ENCODE measurements around the gene SH2D2A. TPM values are rescaled to one million over a fixed set of nuclear protein-coding genes. Genes with fewer than 3 reads are reported as not detected.
A peak's percentile ranks its signal among the peaks of the same experiment; 100 is the strongest.

SH2D2A gene
- total and polyA plus RNA-seq, 9 of the 15 experiments (the other 6 are each of a cell fraction or from before 2014, with no cell fraction given): 0.89 to 33.6 (median 6.9) TPM

DNA sequence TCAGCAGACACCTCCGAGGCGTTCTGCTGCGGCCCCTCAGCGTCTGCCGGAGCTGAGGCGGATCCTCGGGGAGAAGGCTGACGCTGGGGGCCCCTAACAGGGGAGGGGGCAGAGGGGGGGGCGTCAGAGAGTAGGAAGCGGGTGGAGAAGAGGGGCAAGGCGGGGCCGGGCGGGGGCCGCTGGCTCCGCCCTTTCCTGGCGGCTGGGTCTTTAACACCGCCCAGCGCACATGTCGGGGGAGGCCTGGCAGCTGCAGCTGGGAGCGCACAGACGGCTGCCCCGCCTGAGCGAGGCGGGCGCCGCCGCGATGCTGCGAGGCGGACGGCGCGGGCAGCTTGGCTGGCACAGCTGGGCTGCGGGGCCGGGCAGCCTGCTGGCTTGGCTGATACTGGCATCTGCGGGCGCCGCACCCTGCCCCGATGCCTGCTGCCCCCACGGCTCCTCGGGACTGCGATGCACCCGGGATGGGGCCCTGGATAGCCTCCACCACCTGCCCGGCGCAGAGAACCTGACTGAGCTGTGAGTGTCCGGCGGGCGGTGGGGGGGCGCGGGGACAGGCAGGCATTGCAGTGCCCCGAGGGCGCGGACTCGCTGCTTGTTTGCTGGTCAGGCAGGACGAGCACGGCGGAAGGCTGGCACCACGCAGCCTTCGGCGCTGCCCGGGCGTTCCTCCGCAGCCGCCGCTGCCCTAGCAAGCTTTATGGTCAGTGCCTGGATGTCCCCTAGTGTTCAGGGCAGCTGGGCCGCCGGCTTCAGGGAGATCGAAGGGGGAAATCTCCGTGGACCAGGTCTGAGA lies 44.2 kb upstream of the SH2D2A start, which contains the start of gene NTRK1 (continued):
- TF ChIP-seq, protein P1, sequence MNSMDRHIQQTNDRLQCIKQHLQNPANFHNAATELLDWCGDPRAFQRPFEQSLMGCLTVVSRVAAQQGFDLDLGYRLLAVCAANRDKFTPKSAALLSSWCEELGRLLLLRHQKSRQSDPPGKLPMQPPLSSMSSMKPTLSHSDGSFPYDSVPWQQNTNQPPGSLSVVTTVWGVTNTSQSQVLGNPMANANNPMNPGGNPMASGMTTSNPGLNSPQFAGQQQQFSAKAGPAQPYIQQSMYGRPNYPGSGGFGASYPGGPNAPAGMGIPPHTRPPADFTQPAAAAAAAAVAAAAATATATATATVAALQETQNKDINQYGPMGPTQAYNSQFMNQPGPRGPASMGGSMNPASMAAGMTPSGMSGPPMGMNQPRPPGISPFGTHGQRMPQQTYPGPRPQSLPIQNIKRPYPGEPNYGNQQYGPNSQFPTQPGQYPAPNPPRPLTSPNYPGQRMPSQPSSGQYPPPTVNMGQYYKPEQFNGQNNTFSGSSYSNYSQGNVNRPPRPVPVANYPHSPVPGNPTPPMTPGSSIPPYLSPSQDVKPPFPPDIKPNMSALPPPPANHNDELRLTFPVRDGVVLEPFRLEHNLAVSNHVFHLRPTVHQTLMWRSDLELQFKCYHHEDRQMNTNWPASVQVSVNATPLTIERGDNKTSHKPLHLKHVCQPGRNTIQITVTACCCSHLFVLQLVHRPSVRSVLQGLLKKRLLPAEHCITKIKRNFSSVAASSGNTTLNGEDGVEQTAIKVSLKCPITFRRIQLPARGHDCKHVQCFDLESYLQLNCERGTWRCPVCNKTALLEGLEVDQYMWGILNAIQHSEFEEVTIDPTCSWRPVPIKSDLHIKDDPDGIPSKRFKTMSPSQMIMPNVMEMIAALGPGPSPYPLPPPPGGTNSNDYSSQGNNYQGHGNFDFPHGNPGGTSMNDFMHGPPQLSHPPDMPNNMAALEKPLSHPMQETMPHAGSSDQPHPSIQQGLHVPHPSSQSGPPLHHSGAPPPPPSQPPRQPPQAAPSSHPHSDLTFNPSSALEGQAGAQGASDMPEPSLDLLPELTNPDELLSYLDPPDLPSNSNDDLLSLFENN (IDR thresholded peaks at IDR 0.05; ENCODE audit: low read depth in 2 of 2, low read length in 2 of 2): no peak
- TF ChIP-seq, protein P2, sequence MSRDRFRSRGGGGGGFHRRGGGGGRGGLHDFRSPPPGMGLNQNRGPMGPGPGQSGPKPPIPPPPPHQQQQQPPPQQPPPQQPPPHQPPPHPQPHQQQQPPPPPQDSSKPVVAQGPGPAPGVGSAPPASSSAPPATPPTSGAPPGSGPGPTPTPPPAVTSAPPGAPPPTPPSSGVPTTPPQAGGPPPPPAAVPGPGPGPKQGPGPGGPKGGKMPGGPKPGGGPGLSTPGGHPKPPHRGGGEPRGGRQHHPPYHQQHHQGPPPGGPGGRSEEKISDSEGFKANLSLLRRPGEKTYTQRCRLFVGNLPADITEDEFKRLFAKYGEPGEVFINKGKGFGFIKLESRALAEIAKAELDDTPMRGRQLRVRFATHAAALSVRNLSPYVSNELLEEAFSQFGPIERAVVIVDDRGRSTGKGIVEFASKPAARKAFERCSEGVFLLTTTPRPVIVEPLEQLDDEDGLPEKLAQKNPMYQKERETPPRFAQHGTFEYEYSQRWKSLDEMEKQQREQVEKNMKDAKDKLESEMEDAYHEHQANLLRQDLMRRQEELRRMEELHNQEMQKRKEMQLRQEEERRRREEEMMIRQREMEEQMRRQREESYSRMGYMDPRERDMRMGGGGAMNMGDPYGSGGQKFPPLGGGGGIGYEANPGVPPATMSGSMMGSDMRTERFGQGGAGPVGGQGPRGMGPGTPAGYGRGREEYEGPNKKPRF (IDR thresholded peaks at IDR 0.05; ENCODE audit: low read depth, low read length): no peak
- no peak for TF ChIP-seq RBM22 (IDR thresholded peaks at IDR 0.05; ENCODE audit: low read depth, low read length, poor library complexity, severe bottlenecking)
- TF ChIP-seq PCBP1 (IDR thresholded peaks at IDR 0.05; ENCODE audit: low read depth, low read length, poor library complexity, severe bottlenecking): peak; percentile 40
- TF ChIP-seq, protein P3, sequence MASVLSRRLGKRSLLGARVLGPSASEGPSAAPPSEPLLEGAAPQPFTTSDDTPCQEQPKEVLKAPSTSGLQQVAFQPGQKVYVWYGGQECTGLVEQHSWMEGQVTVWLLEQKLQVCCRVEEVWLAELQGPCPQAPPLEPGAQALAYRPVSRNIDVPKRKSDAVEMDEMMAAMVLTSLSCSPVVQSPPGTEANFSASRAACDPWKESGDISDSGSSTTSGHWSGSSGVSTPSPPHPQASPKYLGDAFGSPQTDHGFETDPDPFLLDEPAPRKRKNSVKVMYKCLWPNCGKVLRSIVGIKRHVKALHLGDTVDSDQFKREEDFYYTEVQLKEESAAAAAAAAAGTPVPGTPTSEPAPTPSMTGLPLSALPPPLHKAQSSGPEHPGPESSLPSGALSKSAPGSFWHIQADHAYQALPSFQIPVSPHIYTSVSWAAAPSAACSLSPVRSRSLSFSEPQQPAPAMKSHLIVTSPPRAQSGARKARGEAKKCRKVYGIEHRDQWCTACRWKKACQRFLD (CRISPR knock-in tag; IDR thresholded peaks at IDR 0.05): no peak
- no peak for TF ChIP-seq ZNF274 (IDR thresholded peaks at IDR 0.05; ENCODE audit: borderline replicate concordance, low read depth, low read length)
- no peak for TF ChIP-seq XRCC5 (IDR thresholded peaks at IDR 0.05; ENCODE audit: low read depth, low read length)
- no peak for TF ChIP-seq FIP1L1 (IDR thresholded peaks at IDR 0.05; ENCODE audit: low read depth, low read length, poor library complexity, severe bottlenecking)
- no peak for TF ChIP-seq ZNF175 (CRISPR knock-in tag; IDR thresholded peaks at IDR 0.05; ENCODE audit: low read depth)
- 0 out of 2 replicates have a peak, but pooled peaks have one; percentile 13 for TF ChIP-seq ZNF589 (CRISPR knock-in tag; IDR thresholded peaks at IDR 0.05; ENCODE audit: low read depth)
- no peak for TF ChIP-seq TSC22D4 (tag; IDR thresholded peaks at IDR 0.05)
- TF ChIP-seq PPARD (CRISPR knock-in tag; IDR thresholded peaks at IDR 0.05): no peak
- TF ChIP-seq RBBP5 (IDR thresholded peaks at IDR 0.05; ENCODE audit: borderline replicate concordance, insufficient read depth, low read length, poor library complexity, severe bottlenecking): peak; percentile 58
- TF ChIP-seq EGR1 (conservative IDR thresholded peaks at IDR 0.05): peak; percentile 29; the same call in 1 of the 2 replicates
- TF ChIP-seq DDX20 (tag; IDR thresholded peaks at IDR 0.05; ENCODE audit: low read depth): no peak
- no peak for TF ChIP-seq TBL1XR1 (IDR thresholded peaks at IDR 0.05; ENCODE audit: low read length in 2 of 2)

All from K562 (cell line).